ENCODE data around the gene LHFPL5. TPM values are rescaled to one million over a fixed set of nuclear protein-coding genes. Genes with fewer than 3 reads are reported as not detected.

The LHFPL5 gene
- total RNA-seq, 1 experiment from 2014 or later, result not detected

DNA sequence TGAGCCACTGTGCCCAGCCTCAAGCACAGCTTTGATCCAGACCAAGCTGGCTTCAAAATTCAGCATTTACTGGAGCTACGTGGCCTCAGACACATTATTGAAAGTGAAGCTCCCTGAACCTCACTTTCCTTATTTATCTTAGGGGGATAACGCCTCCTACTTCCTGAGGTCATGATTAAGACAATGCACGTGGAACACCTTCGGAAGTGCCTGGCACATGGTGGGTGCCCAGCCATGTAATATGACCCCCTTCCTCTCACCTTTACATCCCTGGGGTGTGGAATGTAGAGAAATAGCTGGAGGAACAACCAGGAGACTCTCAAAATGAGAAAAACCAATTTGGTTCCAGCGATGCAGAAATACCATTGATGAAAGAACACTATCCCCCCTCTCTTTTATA, 6.4 kb upstream of the LHFPL5 start (continued):
- TF ChIP-seq OVOL2 (CRISPR knock-in tag; IDR thresholded peaks at IDR 0.05; ENCODE audit: borderline replicate concordance) (no peak), IRF2 (CRISPR knock-in tag; IDR thresholded peaks at IDR 0.05; ENCODE audit: borderline replicate concordance, low read depth) (no peak), ELF4 (CRISPR knock-in tag; IDR thresholded peaks at IDR 0.05; ENCODE audit: low read depth) (no peak), USF2 (CRISPR knock-in tag; IDR thresholded peaks at IDR 0.05) (no peak), FOXJ3 (CRISPR knock-in tag; IDR thresholded peaks at IDR 0.05; ENCODE audit: borderline replicate concordance) (no peak), SMAD3 (CRISPR knock-in tag; IDR thresholded peaks at IDR 0.05; ENCODE audit: borderline replicate concordance) (no peak), ZNF232 (CRISPR knock-in tag; IDR thresholded peaks at IDR 0.05) (no peak)
- TF ChIP-seq, protein P1, sequence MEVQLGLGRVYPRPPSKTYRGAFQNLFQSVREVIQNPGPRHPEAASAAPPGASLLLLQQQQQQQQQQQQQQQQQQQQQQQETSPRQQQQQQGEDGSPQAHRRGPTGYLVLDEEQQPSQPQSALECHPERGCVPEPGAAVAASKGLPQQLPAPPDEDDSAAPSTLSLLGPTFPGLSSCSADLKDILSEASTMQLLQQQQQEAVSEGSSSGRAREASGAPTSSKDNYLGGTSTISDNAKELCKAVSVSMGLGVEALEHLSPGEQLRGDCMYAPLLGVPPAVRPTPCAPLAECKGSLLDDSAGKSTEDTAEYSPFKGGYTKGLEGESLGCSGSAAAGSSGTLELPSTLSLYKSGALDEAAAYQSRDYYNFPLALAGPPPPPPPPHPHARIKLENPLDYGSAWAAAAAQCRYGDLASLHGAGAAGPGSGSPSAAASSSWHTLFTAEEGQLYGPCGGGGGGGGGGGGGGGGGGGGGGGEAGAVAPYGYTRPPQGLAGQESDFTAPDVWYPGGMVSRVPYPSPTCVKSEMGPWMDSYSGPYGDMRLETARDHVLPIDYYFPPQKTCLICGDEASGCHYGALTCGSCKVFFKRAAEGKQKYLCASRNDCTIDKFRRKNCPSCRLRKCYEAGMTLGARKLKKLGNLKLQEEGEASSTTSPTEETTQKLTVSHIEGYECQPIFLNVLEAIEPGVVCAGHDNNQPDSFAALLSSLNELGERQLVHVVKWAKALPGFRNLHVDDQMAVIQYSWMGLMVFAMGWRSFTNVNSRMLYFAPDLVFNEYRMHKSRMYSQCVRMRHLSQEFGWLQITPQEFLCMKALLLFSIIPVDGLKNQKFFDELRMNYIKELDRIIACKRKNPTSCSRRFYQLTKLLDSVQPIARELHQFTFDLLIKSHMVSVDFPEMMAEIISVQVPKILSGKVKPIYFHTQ (CRISPR knock-in tag; IDR thresholded peaks at IDR 0.05), result no peak
- TF ChIP-seq, protein P2, sequence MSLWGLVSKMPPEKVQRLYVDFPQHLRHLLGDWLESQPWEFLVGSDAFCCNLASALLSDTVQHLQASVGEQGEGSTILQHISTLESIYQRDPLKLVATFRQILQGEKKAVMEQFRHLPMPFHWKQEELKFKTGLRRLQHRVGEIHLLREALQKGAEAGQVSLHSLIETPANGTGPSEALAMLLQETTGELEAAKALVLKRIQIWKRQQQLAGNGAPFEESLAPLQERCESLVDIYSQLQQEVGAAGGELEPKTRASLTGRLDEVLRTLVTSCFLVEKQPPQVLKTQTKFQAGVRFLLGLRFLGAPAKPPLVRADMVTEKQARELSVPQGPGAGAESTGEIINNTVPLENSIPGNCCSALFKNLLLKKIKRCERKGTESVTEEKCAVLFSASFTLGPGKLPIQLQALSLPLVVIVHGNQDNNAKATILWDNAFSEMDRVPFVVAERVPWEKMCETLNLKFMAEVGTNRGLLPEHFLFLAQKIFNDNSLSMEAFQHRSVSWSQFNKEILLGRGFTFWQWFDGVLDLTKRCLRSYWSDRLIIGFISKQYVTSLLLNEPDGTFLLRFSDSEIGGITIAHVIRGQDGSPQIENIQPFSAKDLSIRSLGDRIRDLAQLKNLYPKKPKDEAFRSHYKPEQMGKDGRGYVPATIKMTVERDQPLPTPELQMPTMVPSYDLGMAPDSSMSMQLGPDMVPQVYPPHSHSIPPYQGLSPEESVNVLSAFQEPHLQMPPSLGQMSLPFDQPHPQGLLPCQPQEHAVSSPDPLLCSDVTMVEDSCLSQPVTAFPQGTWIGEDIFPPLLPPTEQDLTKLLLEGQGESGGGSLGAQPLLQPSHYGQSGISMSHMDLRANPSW (CRISPR knock-in tag; conservative IDR thresholded peaks at IDR 0.05; ENCODE audit: low read depth), result no peak

DNA sequence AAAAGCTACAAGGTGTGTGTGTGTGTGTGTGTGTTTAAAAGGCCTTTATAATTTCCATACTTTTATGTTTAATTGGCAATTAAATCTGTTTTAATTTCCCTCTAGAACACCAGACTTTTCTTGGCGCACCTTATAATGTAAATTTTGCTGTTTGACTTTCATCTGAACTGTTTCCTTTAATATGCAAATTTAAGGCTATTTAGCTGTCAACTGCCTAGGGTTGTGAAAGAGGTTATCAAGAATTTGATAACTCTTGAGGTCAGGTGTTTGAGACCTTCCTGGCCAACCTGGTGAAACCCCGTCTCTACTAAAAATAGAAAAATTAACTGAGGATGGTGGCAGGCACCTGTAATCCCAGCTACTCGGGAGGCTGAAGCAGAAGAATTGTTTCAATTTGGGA, 4.0 kb upstream of the LHFPL5 start:
- POLR2A ChIA-PET, result no interaction called here
- Mint-ChIP-seq H3K27me3 (ENCODE audit: low read depth) (peaks cover 4% of the 10 kb centered on the region), H3K36me3 (no peaks in the 10 kb centered on the region), H3K9me3 (no peaks in the 10 kb centered on the region), H3K27ac (no peak overlapping the region), H3K4me3 (no peak overlapping the region), H3K4me1 (peaks cover 26% of the 10 kb centered on the region)
- TF ChIP-seq JUN (CRISPR knock-in tag; IDR thresholded peaks at IDR 0.05) (no peak), GRHL2 (CRISPR knock-in tag; IDR thresholded peaks at IDR 0.05; ENCODE audit: insufficient replicate concordance, severe bottlenecking) (no peak), ZNF263 (CRISPR knock-in tag; IDR thresholded peaks at IDR 0.05; ENCODE audit: low read depth) (no peak), NR3C1 (CRISPR knock-in tag; conservative IDR thresholded peaks at IDR 0.05; ENCODE audit: low read depth) (no peak), SMAD3 (CRISPR knock-in tag; IDR thresholded peaks at IDR 0.05; ENCODE audit: borderline replicate concordance) (no peak), ARID4B (CRISPR knock-in tag; IDR thresholded peaks at IDR 0.05; ENCODE audit: borderline replicate concordance) (no peak)
- TF ChIP-seq, protein P3, sequence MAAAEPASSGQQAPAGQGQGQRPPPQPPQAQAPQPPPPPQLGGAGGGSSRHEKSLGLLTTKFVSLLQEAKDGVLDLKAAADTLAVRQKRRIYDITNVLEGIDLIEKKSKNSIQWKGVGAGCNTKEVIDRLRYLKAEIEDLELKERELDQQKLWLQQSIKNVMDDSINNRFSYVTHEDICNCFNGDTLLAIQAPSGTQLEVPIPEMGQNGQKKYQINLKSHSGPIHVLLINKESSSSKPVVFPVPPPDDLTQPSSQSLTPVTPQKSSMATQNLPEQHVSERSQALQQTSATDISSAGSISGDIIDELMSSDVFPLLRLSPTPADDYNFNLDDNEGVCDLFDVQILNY (CRISPR knock-in tag; IDR thresholded peaks at IDR 0.05), result no peak
- TF ChIP-seq, protein P4, sequence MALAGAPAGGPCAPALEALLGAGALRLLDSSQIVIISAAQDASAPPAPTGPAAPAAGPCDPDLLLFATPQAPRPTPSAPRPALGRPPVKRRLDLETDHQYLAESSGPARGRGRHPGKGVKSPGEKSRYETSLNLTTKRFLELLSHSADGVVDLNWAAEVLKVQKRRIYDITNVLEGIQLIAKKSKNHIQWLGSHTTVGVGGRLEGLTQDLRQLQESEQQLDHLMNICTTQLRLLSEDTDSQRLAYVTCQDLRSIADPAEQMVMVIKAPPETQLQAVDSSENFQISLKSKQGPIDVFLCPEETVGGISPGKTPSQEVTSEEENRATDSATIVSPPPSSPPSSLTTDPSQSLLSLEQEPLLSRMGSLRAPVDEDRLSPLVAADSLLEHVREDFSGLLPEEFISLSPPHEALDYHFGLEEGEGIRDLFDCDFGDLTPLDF (CRISPR knock-in tag; IDR thresholded peaks at IDR 0.05), result no peak
- TF ChIP-seq, protein P2 (CRISPR knock-in tag; conservative IDR thresholded peaks at IDR 0.05; ENCODE audit: low read depth), result no peak
- ATAC-seq (no peak), DNase-seq (ENCODE audit: low spot score) (no peak)
- CTCF ChIA-PET, result no interaction called here
